K562 (cell line): Measurements from ENCODE around the gene CPNE1.

Experiments used
- MYC ChIP-seq, 2 experiments: fragments of 250-450 bp in 1 of 2; sonication (Bioruptor Pico) in 1 of 2; IDR thresholded peaks; 2 replicates each; pipeline versions ENCODE4 v1.5.1 to v1.6.1; 2012 to 2021; ENCODE audit warnings: low read depth in 2 of 2, borderline replicate concordance in 1 of 2, improper control_type of control experiment in 1 of 2, low read length in 1 of 2, mild to moderate bottlenecking in 1 of 2, moderate library complexity in 1 of 2
- POLR2A ChIP-seq: fragments of 450-650 bp; conservative IDR thresholded peaks from 2 replicates; pipeline ENCODE4 v1.6.1; 2016
- POLR2AphosphoS5 ChIP-seq: IDR thresholded peaks from 2 replicates; pipeline ENCODE4 v1.6.1; 2011; ENCODE audit warnings: mild to moderate bottlenecking, low read depth, low read length, moderate library complexity; ENCODE audit not compliant: control insufficient read depth, insufficient read depth
- ZNF146 ChIP-seq: IDR thresholded peaks from one replicate; pipeline ENCODE4 v1.6.1; 2018; ENCODE audit warnings: missing compliant biosample characterization; ENCODE audit not compliant: unreplicated experiment
- ZNF24 ChIP-seq: fragments of 450-650 bp; IDR thresholded peaks from 2 replicates; pipeline ENCODE4 v1.6.1; 2016
- ZZZ3 ChIP-seq: fragments of 450-650 bp; IDR thresholded peaks from 2 replicates; pipeline ENCODE4 v1.6.1; 2016; ENCODE audit warnings: antibody characterized with exemption, mild to moderate bottlenecking, moderate library complexity
- TF ChIP-seq, protein P1 (sequence below): sonication (generic); formaldehyde crosslinking; IDR thresholded peaks from 2 replicates; pipeline ENCODE4 v1.9.0; 2022; ENCODE audit warnings: mild to moderate bottlenecking, missing genetic modification reagents

- TF ChIP-seq, protein P1, sequence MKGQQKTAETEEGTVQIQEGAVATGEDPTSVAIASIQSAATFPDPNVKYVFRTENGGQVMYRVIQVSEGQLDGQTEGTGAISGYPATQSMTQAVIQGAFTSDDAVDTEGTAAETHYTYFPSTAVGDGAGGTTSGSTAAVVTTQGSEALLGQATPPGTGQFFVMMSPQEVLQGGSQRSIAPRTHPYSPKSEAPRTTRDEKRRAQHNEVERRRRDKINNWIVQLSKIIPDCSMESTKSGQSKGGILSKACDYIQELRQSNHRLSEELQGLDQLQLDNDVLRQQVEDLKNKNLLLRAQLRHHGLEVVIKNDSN, result no peak
- TF ChIP-seq ZNF24 (no peak), ZNF146 (CRISPR knock-in tag) (no peak), POLR2A (no peak), POLR2AphosphoS5 (no peak), ZZZ3 (no peak), MYC (IDR thresholded peaks at IDR 0.05; ENCODE audit: low read depth, low read length) (no peak), MYC (CRISPR knock-in tag; IDR thresholded peaks at IDR 0.05; ENCODE audit: borderline replicate concordance, low read depth) (no peak)
Observed at GRCh38 chr20:35644806-35645205, 19.9 kb downstream of the CPNE1 start.
